Coronary artery (tissue), 2 donors: ENCODE measurements around the gene OR1J4.

Experiments
- DNase-seq: peaks from one replicate; pipeline ENCODE4 v3.0.0-alpha.2; 2017; ENCODE audit warnings: low spot score
- H3K27ac ChIP-seq, 2 donors: fragments of 200-600 bp; sonication (generic); one replicate each; pipeline ENCODE4 v1.5.1; 2016 to 2019
- H3K4me3 ChIP-seq: fragments of 200-600 bp; sonication (generic); 2 replicates; pipeline ENCODE4 v1.5.1; 2016; ENCODE audit warnings: mild to moderate bottlenecking, moderate library complexity
- CTCF ChIP-seq: fragments of 200-600 bp; sonication (generic); IDR thresholded peaks from one replicate; pipeline ENCODE4 v1.5.1; 2019; ENCODE audit warnings: antibody characterized with exemption

Gene OR1J4, protein sequence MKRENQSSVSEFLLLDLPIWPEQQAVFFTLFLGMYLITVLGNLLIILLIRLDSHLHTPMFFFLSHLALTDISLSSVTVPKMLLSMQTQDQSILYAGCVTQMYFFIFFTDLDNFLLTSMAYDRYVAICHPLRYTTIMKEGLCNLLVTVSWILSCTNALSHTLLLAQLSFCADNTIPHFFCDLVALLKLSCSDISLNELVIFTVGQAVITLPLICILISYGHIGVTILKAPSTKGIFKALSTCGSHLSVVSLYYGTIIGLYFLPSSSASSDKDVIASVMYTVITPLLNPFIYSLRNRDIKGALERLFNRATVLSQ

DNA sequence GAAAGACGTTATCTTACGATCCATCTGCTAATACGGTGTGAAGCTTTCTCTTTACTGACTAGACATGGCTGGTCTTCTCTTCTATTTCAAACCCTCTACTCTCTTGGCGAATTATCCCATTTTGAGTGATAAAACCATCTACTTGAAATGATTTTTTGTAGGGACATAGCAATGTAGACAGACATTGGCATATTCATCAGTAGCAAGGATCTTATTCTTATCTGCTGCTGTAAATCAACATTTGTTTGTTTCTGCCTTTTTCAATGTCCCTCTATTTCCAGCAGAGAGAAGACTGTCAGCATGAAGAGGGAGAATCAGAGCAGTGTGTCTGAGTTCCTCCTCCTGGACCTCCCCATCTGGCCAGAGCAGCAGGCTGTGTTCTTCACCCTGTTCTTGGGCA lies at the start of gene OR1J4:
TSS of gene OR1J4 (plus strand) at position 301 of the 400 bp plus-strand sequence. CDS start at position 301, 0 bp downstream.
- Histone ChIP-seq H3K4me3 (no peak within 1 kb of the TSS), H3K27ac (no peak within 1 kb of the TSS)
- no peak for TF ChIP-seq CTCF
- DNase-seq: no peak

DNA sequence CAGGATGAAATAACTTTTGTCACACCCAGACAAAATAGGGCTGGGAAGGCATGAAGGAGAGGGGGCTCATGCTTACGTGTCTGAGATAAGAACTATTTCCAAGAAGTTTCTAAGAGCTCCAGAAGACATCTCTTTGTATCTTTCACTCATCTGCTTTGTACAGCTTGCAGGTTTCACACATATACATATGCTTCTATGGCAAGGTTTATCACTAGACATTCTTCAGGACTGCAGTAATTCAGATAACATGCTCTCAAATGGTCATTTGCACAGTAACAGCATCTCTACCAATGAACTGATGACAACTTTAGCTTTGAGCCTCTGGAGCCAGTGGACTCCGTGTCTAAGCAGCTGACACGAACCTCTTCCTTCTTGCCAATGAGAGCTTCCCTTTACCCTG lies 44.4 kb upstream of the OR1J4 start:
- no peak for DNase-seq
- H3K4me3 ChIP-seq: no peak overlapping the region
- no peak overlapping the region for H3K27ac ChIP-seq
- no peak for TF ChIP-seq CTCF

DNA sequence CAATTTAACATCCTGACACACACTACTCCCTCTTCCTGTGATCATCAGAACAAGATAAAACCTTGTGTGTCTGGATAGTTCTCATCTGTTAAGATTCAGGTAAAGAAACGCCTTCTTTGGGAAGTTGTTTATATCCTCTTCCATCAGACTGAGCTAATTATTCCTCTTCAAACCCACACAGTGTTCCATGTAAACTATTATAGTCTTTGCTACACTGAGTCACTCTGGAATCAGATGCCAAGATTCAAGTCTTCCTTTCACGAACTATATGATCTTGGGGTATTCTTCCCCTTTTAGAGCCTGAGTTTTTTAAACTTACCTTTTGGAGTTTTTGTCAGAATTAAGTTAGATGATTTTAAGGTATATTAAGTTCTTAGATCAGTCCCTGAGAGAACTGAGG lies 43.2 kb upstream of the OR1J4 start:
- Histone ChIP-seq H3K27ac (no peak overlapping the region), H3K4me3 (no peak overlapping the region)
- TF ChIP-seq CTCF: no peak
- no peak for DNase-seq

- Histone ChIP-seq H3K4me3 (no peak overlapping the region), H3K27ac (no peak overlapping the region)
- no peak for TF ChIP-seq CTCF
- no peak for DNase-seq
Observed at GRCh38 chr9:122477346-122477745, 41.6 kb upstream of the OR1J4 start.

DNA sequence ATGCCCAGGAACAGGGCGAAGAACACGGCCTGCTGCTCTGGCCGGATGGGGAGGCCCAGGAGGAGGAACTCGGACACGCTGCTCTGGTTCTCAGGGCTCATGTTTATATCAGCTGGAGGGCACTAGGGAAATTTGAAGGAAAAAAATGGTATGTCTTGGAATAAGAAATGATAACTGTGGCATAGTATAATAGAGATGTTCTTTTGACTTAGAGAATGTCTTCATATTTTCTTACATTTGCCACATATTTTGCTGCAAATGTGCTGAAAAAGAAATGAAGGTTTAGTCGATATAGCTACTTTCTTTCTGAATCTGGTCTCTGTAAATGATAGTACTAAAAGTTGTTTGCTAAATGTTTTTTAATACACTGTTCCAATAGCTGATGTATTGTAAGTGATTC lies 41.1 kb upstream of the OR1J4 start, which contains the start of gene OR1J1:
TSS of gene OR1J1 (minus strand) at position 101 of the 400 bp plus-strand sequence. CDS start at position 101, 0 bp downstream.
- TF ChIP-seq CTCF: no peak
- Histone ChIP-seq H3K4me3 (no peak within 1 kb of the TSS), H3K27ac (no peak within 1 kb of the TSS)
- no peak for DNase-seq

DNA sequence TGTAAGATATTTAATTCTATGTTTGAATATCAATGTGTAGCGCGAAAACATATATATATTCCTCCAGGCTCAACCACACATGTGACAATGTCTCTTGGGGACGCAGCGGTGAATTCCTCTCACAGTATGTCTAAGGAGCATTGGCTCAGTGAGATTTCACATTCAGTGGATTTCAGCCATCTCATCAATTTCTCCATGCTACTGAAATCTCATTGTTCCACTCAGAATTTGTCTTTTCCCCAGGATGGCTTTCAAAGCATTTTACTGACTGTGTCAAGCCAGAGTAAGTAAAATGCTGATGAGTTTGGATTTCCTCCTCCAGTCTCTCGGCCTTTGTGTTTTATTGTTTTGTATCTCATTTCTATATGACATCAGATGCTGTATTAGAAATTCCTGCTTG lies 39.9 kb upstream of the OR1J4 start:
- DNase-seq: no peak
- H3K27ac ChIP-seq: no peak overlapping the region
- no peak for TF ChIP-seq CTCF
- H3K4me3 ChIP-seq: no peak overlapping the region

DNA sequence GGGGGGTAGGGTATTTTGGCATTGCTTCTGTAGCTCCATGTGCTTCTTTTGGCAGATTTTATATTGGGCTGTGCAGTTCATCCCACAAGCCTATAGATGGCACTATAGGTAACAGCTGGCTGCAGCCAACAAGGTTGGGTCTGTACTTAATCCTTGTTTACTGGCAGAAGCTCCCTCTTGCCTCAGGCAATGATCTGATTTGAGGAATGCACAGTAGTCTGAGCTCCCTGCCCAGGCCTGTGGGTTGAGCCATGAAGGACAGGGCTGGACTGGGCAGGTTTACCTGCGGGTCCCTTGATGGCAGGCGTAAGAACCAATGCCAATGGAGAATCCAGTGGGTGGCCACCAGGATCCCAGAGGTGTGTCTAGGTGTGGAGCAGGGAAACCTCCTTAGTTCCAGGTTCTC lies 20.1 kb upstream of the OR1J4 start:
- DNase-seq: no peak
- TF ChIP-seq CTCF: no peak
- Histone ChIP-seq H3K27ac (no peak overlapping the region), H3K4me3 (no peak overlapping the region)
